GM12874 (cell line): Measurements from ENCODE around the gene ZNRF3.

Experiments used
- CTCF ChIP-seq: IDR thresholded peaks from 2 replicates; pipeline ENCODE4 v1.5.1; 2011; ENCODE audit warnings: low read depth, mild to moderate bottlenecking, control low read depth, low read length, moderate library complexity; ENCODE audit not compliant: insufficient read depth

The ZNRF3 gene

DNA sequence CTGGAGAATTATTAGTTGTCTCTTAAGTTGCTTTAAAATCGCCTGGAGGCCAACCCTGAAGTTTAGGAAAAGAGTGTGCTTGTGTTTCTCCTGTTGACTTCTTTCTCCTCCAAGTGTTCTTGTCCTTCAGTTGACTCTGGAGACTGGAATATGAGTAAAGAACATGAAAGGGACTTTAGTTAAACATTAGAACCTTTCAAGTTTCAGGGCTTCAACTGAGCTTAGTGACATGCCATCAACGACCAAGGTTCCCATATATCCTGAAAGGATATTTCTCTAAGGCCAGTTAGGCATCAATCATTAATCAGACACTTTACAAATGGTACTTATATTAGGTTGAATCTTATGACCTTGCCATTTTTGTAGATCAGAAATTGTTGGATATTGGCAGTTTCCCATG, 70.0 kb downstream of the ZNRF3 start:
- TF ChIP-seq CTCF: no peak

DNA sequence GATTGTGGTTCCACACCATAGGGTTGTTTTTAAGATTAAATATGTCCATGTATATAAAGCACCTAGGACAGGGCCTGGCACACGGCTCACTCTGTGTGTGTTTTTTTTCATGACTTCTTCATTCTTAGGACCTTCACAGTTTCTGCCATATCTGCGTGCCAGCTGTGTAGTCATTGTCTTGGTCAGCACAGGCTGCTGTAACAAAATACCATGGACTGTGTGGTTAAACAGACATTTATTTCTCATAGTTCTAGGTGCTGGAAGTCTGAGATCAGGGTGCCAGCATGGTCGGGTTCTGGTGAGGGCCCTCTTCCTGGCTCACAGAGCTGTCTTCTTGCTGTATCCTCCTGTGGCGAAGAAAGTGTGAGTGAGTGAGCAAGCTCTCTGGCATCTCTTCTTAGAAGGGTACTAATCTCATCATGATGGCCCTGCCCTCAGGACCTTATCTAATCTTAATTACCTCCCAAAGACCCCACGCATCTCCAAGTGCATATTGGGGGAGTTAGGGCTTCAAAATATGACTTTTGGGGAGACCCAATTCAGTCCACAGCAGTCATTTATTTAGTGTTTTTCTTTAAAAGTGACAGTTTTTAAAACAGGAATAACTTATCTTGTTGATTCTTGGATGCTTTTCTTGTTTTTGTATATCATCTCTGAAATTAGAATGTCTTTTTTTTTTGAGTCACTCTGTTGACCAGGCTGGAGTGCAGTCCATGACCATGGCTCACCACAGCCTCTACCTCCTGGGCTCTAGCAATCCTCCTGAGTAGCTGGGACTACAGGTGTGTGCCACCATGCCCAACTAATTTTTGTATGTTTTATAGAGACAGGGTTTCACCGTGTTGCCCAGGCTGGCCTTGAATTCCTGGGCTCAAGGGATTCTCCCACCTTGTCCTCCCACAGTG, 70.9 kb downstream of the ZNRF3 start:
- TF ChIP-seq CTCF: no peak

DNA sequence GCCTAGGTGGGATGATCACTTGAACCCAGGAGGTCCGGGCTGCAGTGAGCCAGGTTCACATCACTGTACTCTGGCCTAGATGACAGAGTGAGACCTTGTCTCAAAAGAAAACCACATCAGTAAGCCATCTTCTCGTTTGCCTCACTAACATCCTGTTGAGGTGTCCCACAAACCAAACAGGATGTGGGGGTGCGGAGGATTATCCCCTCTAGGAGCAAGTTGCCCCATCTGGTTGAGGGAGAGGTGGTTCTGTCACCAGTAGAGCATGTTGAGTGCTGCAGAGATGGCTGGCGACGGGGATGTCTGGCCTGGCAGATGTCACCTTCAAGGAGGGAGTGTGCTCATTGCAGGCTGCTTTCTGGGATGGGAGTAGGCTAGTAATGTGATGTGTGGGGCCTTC, 72.4 kb downstream of the ZNRF3 start:
- TF ChIP-seq CTCF: no peak

DNA sequence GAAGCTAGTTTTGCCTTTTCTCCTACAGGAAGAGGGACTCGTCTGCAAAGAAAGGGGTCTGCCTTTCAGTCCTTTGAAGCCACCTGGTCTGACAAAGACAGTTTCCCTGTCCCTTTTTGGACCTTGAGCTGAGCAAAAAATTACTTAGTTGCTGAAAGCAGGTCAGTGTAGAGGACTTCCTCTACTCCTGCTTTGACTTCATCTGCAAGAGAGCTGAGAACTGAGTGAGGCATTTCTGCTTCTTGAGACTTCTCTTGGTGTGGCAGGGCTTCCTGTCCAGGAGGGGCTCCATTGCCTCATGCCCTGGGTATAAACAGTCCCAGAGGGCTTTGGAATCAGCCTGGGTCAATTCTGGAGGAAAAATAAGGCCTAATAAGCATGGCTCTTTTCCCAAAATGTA, 73.1 kb downstream of the ZNRF3 start:
- no peak for TF ChIP-seq CTCF

DNA sequence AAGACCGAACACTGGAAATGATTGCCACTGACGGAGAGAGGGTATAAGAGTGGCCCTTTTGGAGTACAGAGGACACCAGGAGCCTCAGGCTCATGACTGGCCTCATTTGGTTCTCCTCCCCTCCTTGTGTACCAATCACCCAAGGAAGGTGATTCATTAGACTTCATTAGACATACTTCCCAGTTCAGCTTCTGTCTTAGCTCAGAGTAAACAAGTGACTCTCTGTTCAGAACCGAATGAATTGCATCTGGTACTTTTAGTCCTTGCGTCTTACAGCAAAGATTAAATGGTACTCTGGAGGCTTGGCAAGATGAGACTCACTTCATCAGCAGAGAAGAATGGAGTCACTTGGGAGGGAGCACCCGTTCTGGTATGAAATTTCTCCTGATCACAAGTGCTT, 75.2 kb downstream of the ZNRF3 start:
- no peak for TF ChIP-seq CTCF

GRCh38 chr22:28962042-28962554, 78.7 kb downstream of the ZNRF3 start:
- TF ChIP-seq CTCF: no peak

DNA sequence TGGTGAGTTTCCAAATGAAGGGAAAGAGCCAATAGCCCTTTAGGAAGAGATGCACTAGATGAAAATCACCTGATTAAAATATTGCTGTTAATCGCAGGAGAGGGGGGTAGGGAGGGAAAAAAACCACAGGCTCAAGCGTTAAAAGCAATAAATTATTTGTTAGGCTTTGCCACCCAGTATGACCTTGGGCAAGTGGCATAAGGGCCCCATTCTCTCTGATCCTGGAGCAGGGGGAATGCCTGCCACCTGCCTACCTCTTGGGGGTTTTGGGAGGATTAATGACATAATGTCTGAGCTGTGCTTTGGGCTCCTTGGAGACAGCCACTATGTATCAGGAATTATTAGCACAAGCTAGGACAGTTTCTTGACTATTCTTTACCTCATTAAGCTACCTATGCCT, 80.0 kb downstream of the ZNRF3 start:
- no peak for TF ChIP-seq CTCF
